Effector memory CD8-positive, alpha-beta T cell (primary cell): ENCODE data around the gene CERK.
A peak's percentile ranks its signal among the peaks of the same experiment; 100 is the strongest.

Experiments
- ATAC-seq: fragments of 150-1000 bp; cut with Tn5 transposase; replicated peaks from 2 replicates; pipeline ENCODE4 v1.10.0; 2021; ENCODE audit warnings: mild to moderate bottlenecking, moderate library complexity
- DNase-seq, 3 experiments: peaks; one replicate each; pipeline ENCODE4 v3.0.0; 2021
- H3K27ac Mint-ChIP-seq, 2 donors: one replicate each; pipeline ENCODE4 v1.8.0; 2022; ENCODE audit warnings: mild to moderate bottlenecking in 2 of 2, mixed read lengths in 2 of 2, moderate library complexity in 2 of 2
- H3K27me3 Mint-ChIP-seq, 2 donors: one replicate each; pipeline ENCODE4 v1.8.0; 2022; ENCODE audit warnings: mixed read lengths in 2 of 2
- H3K36me3 Mint-ChIP-seq: one replicate; pipeline ENCODE4 v1.8.0; 2022; ENCODE audit warnings: mild to moderate bottlenecking, moderate library complexity, mixed read lengths; ENCODE audit not compliant: insufficient read depth
- H3K4me1 Mint-ChIP-seq, 2 donors: one replicate each; pipeline ENCODE4 v1.8.0; 2022; ENCODE audit warnings: low read depth in 2 of 2, mixed read lengths in 2 of 2
- H3K4me3 Mint-ChIP-seq, 2 donors: one replicate each; pipeline ENCODE4 v1.8.0; 2022; ENCODE audit warnings: mild to moderate bottlenecking in 2 of 2, mixed read lengths in 2 of 2, moderate library complexity in 2 of 2
- H3K9me3 Mint-ChIP-seq, 2 donors: one replicate each; pipeline ENCODE4 v1.8.0; 2022; ENCODE audit warnings: mixed read lengths in 2 of 2

Gene CERK

DNA sequence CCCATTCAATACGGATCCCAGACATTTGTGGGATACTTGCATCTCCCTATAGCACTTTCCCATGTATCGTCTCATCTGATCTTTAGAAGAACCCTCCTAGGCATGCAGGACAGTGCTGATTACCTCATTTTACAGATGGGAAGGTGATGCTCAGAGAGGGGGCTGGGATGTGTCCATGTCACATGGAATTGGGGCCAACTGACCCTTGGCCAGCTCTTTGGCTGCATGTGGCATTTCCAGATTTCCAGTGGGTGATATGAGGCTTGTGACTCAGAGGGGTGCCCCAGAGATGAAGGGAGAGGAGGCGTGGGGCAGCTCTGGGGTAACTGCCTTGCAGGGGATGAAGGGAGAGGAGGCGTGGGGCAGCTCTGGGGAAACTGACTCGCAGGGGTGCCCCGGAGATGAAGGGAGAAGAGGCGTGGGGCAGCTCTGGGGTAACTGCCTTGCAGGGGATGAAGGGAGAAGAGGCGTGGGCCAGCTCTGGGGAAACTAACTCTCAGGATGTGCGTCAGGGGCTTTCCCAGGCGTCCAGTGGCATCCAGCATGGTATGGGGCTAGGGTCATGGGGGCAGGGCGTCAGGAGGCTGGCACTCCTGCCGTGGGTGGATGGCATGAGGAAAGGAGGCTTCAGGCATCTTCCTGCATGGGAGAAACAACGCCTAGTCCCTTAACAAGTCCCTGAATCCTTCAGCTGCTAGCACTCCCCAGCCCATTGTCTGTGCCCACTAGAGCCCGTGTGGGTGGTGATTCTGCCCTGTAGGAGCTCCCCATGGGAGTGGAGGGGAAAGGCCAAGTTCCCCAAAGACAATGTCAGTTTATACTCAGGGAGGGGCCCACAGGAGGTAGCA lies 11.9 kb upstream of the CERK start:
- DNase-seq (no peak), ATAC-seq (peak; percentile 31)
- Mint-ChIP-seq H3K27ac (peak overlapping the region; percentile 99), H3K4me1 (peaks cover 26 to 31% of the 10 kb centered on the region in 2 donors), H3K27me3 (no peaks in the 10 kb centered on the region), H3K36me3 (peaks cover 6% of the 10 kb centered on the region), H3K4me3 (peak overlapping the region; percentile 79 to 81), H3K9me3 (no peaks in the 10 kb centered on the region)

DNA sequence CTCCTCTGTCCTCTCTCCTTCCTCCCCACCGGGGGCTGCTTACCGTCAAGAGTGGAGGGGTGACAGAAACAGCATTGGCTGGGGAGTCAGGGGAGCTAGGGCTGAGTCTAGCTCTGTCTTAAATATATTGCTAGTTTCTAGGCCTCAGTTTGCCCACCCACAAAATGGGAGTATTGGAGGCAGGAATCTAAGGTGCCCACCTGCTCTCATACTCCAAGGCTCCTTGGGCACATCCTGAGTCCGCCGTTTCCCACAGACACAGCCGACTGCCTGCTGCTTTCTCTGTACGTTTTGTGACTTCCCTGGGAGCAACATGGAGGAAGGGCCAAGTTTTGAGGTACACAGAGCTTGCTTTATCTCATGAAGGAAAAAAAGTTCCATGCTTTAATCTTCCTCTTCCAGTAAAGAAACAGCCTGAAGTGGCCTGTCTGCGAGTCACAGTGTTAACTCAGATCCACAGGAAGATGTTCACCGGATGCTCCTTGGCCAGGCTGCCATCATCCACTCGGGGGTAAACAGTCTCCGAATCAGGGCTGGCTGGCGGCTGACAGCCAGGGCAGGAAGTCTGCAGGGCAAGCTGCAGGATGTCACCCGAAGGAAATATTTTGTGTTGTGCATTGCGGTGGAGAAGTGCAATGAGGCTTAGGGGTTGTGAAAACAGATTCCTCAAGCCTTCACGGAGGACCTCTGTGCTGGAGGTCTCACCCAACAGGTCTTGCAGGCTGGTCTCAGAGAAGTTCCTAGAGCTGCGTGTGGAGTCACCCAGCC lies 11.0 kb upstream of the CERK start:
- peaks cover 6% of the 10 kb centered on the region for H3K36me3 Mint-ChIP-seq
- no peaks in the 10 kb centered on the region for H3K27me3 Mint-ChIP-seq
- H3K9me3 Mint-ChIP-seq = no peaks in the 10 kb centered on the region
- ATAC-seq (peak; percentile 92), DNase-seq (peak; percentile 56 to 64 (median 62))
- H3K27ac Mint-ChIP-seq = peak overlapping the region; percentile 99
- H3K4me1 Mint-ChIP-seq = peaks cover 26% of the 10 kb centered on the region in 2 donors
- peak overlapping the region; percentile 79 to 81 for H3K4me3 Mint-ChIP-seq

GRCh38 chr22:46748206-46748907 lies 10.3 kb upstream of the CERK start:
- no peak for DNase-seq
- ATAC-seq = no peak
- peaks cover 6% of the 10 kb centered on the region for H3K36me3 Mint-ChIP-seq
- H3K27ac Mint-ChIP-seq = peak overlapping the region; percentile 99
- H3K4me3 Mint-ChIP-seq = peak overlapping the region; percentile 79 to 81
- no peaks in the 10 kb centered on the region for H3K9me3 Mint-ChIP-seq
- peaks cover 25 to 26% of the 10 kb centered on the region in 2 donors for H3K4me1 Mint-ChIP-seq
- H3K27me3 Mint-ChIP-seq = no peaks in the 10 kb centered on the region

DNA sequence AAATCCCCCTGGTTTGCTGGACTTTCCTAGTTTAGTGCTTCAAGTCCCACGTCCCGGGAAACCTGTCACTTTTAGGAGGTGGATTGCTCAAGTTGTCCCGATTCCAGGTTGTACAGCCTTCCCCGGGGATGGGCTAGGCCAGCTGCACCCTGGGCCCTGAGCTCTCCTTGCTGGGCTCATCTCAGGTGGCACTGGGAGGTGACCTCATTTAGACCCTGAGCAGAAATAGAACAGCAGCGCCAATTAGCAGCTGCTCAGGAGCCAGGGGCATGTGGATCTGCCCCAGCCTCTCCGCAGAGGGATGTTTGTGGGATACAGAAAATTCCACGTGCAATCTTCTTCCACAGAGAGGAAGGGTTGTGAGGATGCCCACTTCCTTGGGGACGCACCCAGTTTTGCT lies 9.6 kb upstream of the CERK start:
- H3K9me3 Mint-ChIP-seq = no peaks in the 10 kb centered on the region

GRCh38 chr22:46746620-46747019 lies 8.6 kb upstream of the CERK start:
- peak overlapping the region in 1 of 2 donors; percentile 60 for H3K27ac Mint-ChIP-seq
- peaks cover 6% of the 10 kb centered on the region for H3K36me3 Mint-ChIP-seq
- DNase-seq = no peak
- H3K27me3 Mint-ChIP-seq = no peaks in the 10 kb centered on the region
- ATAC-seq = no peak
- no peak overlapping the region for H3K4me3 Mint-ChIP-seq
- no peaks in the 10 kb centered on the region for H3K9me3 Mint-ChIP-seq
- H3K4me1 Mint-ChIP-seq = peaks cover 26 to 27% of the 10 kb centered on the region in 2 donors

More for the DNA sequence above, 9.6 kb upstream of the CERK start:
- Mint-ChIP-seq H3K4me3 (no peak overlapping the region), H3K4me1 (peaks cover 26% of the 10 kb centered on the region in 2 donors), H3K27ac (no peak overlapping the region), H3K27me3 (no peaks in the 10 kb centered on the region), H3K36me3 (peaks cover 6% of the 10 kb centered on the region)
- no peak for ATAC-seq
- DNase-seq = no peak

DNA sequence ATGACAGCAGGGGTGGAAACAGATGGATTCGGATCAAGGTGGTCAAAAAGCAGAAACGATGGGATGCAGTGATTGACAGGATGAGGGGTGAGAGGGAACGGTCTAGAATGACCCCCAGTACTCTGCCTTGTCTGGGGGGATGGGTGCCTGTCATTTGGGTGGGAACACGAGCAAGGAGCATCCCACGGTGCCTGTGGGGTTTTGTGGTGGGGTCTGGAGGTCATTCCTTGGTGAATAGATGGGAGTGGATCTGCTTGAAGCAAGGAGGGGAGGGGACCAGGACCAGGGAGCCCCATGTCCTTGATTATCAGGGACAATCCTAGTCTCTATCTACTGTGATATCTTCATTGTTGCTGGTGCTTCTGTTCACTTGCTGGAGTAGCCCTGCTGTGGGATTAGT lies 8.1 kb upstream of the CERK start:
- H3K36me3 Mint-ChIP-seq = peaks cover 6% of the 10 kb centered on the region
- H3K4me3 Mint-ChIP-seq = no peak overlapping the region
- no peaks in the 10 kb centered on the region for H3K9me3 Mint-ChIP-seq
- H3K4me1 Mint-ChIP-seq = peaks cover 24 to 27% of the 10 kb centered on the region in 2 donors
- peak overlapping the region in 1 of 2 donors; percentile 60 for H3K27ac Mint-ChIP-seq
- ATAC-seq (no peak), DNase-seq (no peak)
- no peaks in the 10 kb centered on the region for H3K27me3 Mint-ChIP-seq

GRCh38 chr22:46744581-46744980 lies 6.5 kb upstream of the CERK start:
- no peaks in the 10 kb centered on the region for H3K27me3 Mint-ChIP-seq
- no peak for ATAC-seq

GRCh38 chr22:46742576-46743221 lies 4.6 kb upstream of the CERK start:
- no peaks in the 10 kb centered on the region for H3K9me3 Mint-ChIP-seq
- no peak overlapping the region for H3K4me3 Mint-ChIP-seq
- peaks cover 9 to 15% of the 10 kb centered on the region in 2 donors for H3K4me1 Mint-ChIP-seq
- ATAC-seq = no peak
- H3K27ac Mint-ChIP-seq = peak overlapping the region in 1 of 2 donors; percentile 89
- DNase-seq = no peak
- peaks cover 17% of the 10 kb centered on the region for H3K36me3 Mint-ChIP-seq
- H3K27me3 Mint-ChIP-seq = no peaks in the 10 kb centered on the region

More at GRCh38 chr22:46744581-46744980, 6.5 kb upstream of the CERK start:
- H3K4me1 Mint-ChIP-seq = peaks cover 10 to 16% of the 10 kb centered on the region in 2 donors
- H3K9me3 Mint-ChIP-seq = no peaks in the 10 kb centered on the region
- H3K27ac Mint-ChIP-seq = no peak overlapping the region
- H3K4me3 Mint-ChIP-seq = no peak overlapping the region
- no peak for DNase-seq
- peaks cover 7% of the 10 kb centered on the region for H3K36me3 Mint-ChIP-seq

GRCh38 chr22:46741974-46742519 lies 4.0 kb upstream of the CERK start:
- no peak for ATAC-seq
- Mint-ChIP-seq H3K36me3 (peaks cover 21% of the 10 kb centered on the region), H3K9me3 (no peaks in the 10 kb centered on the region), H3K4me1 (peaks cover 13 to 19% of the 10 kb centered on the region in 2 donors), H3K27ac (no peak overlapping the region), H3K4me3 (no peak overlapping the region), H3K27me3 (no peaks in the 10 kb centered on the region)
- DNase-seq = no peak

GRCh38 chr22:46740910-46741780 lies 3.1 kb upstream of the CERK start:
- Mint-ChIP-seq H3K36me3 (peaks cover 30% of the 10 kb centered on the region), H3K27me3 (no peaks in the 10 kb centered on the region), H3K27ac (peak overlapping the region in 1 of 2 donors; percentile 85), H3K4me1 (peaks cover 20 to 27% of the 10 kb centered on the region in 2 donors), H3K4me3 (no peak overlapping the region), H3K9me3 (no peaks in the 10 kb centered on the region)
- no peak for ATAC-seq
- DNase-seq = no peak

GRCh38 chr22:46739094-46739870 lies 1.2 kb upstream of the CERK start:
- Mint-ChIP-seq H3K36me3 (peaks cover 46% of the 10 kb centered on the region), H3K4me3 (peak overlapping the region; percentile 84 to 93), H3K9me3 (no peaks in the 10 kb centered on the region), H3K4me1 (peaks cover 30 to 39% of the 10 kb centered on the region in 2 donors), H3K27me3 (no peaks in the 10 kb centered on the region), H3K27ac (peak overlapping the region; percentile 88 to 97)
- DNase-seq = peak; percentile 65 to 70 (median 70)
- ATAC-seq = peak; percentile 66
